ENCODE results near the gene INF2. TPM values are rescaled to one million over a fixed set of nuclear protein-coding genes. Genes with fewer than 3 reads are reported as not detected.

INF2 gene
- total RNA-seq, 2 donors from 2014 or later, result 50.1 to 210 TPM

- Histone ChIP-seq H3K9me3 (no peaks in the 10 kb centered on the region), H3K4me3 (no peak overlapping the region), H3K27me3 (replicated peaks; ENCODE audit: insufficient read depth) (no peaks in the 10 kb centered on the region), H3K36me3 (peaks cover 0 to 3% of the 10 kb centered on the region in 2 donors), H3K4me1 (replicated peaks) (no peaks in the 10 kb centered on the region), H3K27ac (no peak overlapping the region)
- intact Hi-C loops (cut with DNase I), result no loop called here
- no peak for DNase-seq (ENCODE audit: low spot score)
- TF ChIP-seq POLR2A (IDR thresholded peaks at IDR 0.05) (no peak), CTCF (IDR thresholded peaks at IDR 0.05) (no peak), POLR2AphosphoS5 (IDR thresholded peaks at IDR 0.05) (no peak)
- WGBS, result 75% methylated on average over 12 of the region's 12 CpGs
Measured at GRCh38 chr14:104699426-104699748, 10.0 kb downstream of the INF2 start.

GRCh38 chr14:104700225-104700651 is 10.8 kb downstream of the INF2 start:
- no peaks in the 10 kb centered on the region for H3K4me1 ChIP-seq (replicated peaks)
- no peak overlapping the region for H3K27ac ChIP-seq
- intact Hi-C loops (cut with DNase I), result no loop called here
- H3K4me3 ChIP-seq, result no peak overlapping the region
- TF ChIP-seq POLR2AphosphoS5 (IDR thresholded peaks at IDR 0.05) (no peak), POLR2A (IDR thresholded peaks at IDR 0.05) (no peak), CTCF (IDR thresholded peaks at IDR 0.05) (no peak)
- 42% methylated on average over 14 of the region's 14 CpGs for WGBS
- H3K36me3 ChIP-seq, result peaks cover 0 to 4% of the 10 kb centered on the region in 2 donors
- DNase-seq (ENCODE audit: low spot score), result no peak
- H3K9me3 ChIP-seq, result no peaks in the 10 kb centered on the region
- H3K27me3 ChIP-seq (replicated peaks; ENCODE audit: insufficient read depth), result no peaks in the 10 kb centered on the region

GRCh38 chr14:104700747-104701217 is 11.4 kb downstream of the INF2 start:
- TF ChIP-seq CTCF (IDR thresholded peaks at IDR 0.05) (no peak), POLR2AphosphoS5 (IDR thresholded peaks at IDR 0.05) (no peak), POLR2A (IDR thresholded peaks at IDR 0.05) (no peak)
- Histone ChIP-seq H3K27me3 (replicated peaks; ENCODE audit: insufficient read depth) (no peaks in the 10 kb centered on the region), H3K27ac (no peak overlapping the region), H3K4me1 (replicated peaks) (no peaks in the 10 kb centered on the region), H3K36me3 (peaks cover 0 to 4% of the 10 kb centered on the region in 2 donors), H3K9me3 (no peaks in the 10 kb centered on the region), H3K4me3 (no peak overlapping the region)
- DNase-seq (ENCODE audit: low spot score), result no peak
- WGBS, result 85% methylated on average over 21 of the region's 22 CpGs
- intact Hi-C loops (cut with DNase I), result no loop called here

- no peaks in the 10 kb centered on the region for H3K9me3 ChIP-seq
- TF ChIP-seq POLR2AphosphoS5 (IDR thresholded peaks at IDR 0.05), result no peak
- no peak for TF ChIP-seq POLR2A (IDR thresholded peaks at IDR 0.05)
- no peak for TF ChIP-seq CTCF (IDR thresholded peaks at IDR 0.05)
- no peak for DNase-seq (ENCODE audit: low spot score)
- intact Hi-C loops (cut with DNase I), result no loop called here
- 92% methylated on average over 46 of the region's 46 CpGs for WGBS
- peaks cover 0 to 4% of the 10 kb centered on the region in 2 donors for H3K36me3 ChIP-seq
- H3K27ac ChIP-seq, result no peak overlapping the region
- no peaks in the 10 kb centered on the region for H3K4me1 ChIP-seq (replicated peaks)
- H3K27me3 ChIP-seq (replicated peaks; ENCODE audit: insufficient read depth), result no peaks in the 10 kb centered on the region
- H3K4me3 ChIP-seq, result no peak overlapping the region
Measured at GRCh38 chr14:104701383-104702076, 12.1 kb downstream of the INF2 start.

GRCh38 chr14:104702106-104702505 is 12.7 kb downstream of the INF2 start:
- 72% methylated on average over 12 of the region's 12 CpGs for WGBS
- no peak overlapping the region for H3K4me3 ChIP-seq
- no peak overlapping the region for H3K27ac ChIP-seq
- no peaks in the 10 kb centered on the region for H3K4me1 ChIP-seq (replicated peaks)
- no peaks in the 10 kb centered on the region for H3K9me3 ChIP-seq
- intact Hi-C loops (cut with DNase I), result no loop called here
- TF ChIP-seq POLR2A (IDR thresholded peaks at IDR 0.05) (no peak), CTCF (IDR thresholded peaks at IDR 0.05) (no peak), POLR2AphosphoS5 (IDR thresholded peaks at IDR 0.05) (no peak)
- H3K36me3 ChIP-seq, result peaks cover 0 to 4% of the 10 kb centered on the region in 2 donors
- no peaks in the 10 kb centered on the region for H3K27me3 ChIP-seq (replicated peaks; ENCODE audit: insufficient read depth)
- no peak for DNase-seq (ENCODE audit: low spot score)

Measured in prostate gland (tissue), 2 donors.